WERI-Rb-1 (cell line): ENCODE results near the gene TSPEAR.

Source experiments
- DNase-seq: peaks from one replicate; pipeline ENCODE4 v3.0.0-alpha.2; 2020
- H3K27ac ChIP-seq: fragments of 250-450 bp; sonication (Bioruptor Pico); 2 replicates; pipeline ENCODE4 v1.5.1; 2020; ENCODE audit warnings: mild to moderate bottlenecking, moderate library complexity
- H3K27me3 ChIP-seq: fragments of 250-450 bp; sonication (Bioruptor Pico); 2 replicates; pipeline ENCODE4 v1.5.1; 2021; ENCODE audit warnings: mild to moderate bottlenecking, low read depth, moderate library complexity; ENCODE audit not compliant: insufficient read depth, severe bottlenecking
- H3K36me3 ChIP-seq: fragments of 250-450 bp; sonication (Bioruptor Pico); 2 replicates; pipeline ENCODE4 v1.5.1; 2020; ENCODE audit warnings: mild to moderate bottlenecking, moderate library complexity
- H3K4me3 ChIP-seq: 2 replicates; pipeline ENCODE4 v1.5.1; 2011; ENCODE audit warnings: low read depth, mild to moderate bottlenecking, control low read depth, low read length
- H3K9me3 ChIP-seq: fragments of 250-450 bp; sonication (Bioruptor Pico); 2 replicates; pipeline ENCODE4 v1.5.1; 2021; ENCODE audit warnings: mild to moderate bottlenecking, moderate library complexity; ENCODE audit not compliant: severe bottlenecking
- TF ChIP-seq, protein P1 (sequence below): IDR thresholded peaks from 2 replicates; pipeline ENCODE4 v1.5.1; 2011; ENCODE audit warnings: low read depth, mild to moderate bottlenecking, control low read depth, inconsistent platforms, low read length

TSPEAR gene

DNA sequence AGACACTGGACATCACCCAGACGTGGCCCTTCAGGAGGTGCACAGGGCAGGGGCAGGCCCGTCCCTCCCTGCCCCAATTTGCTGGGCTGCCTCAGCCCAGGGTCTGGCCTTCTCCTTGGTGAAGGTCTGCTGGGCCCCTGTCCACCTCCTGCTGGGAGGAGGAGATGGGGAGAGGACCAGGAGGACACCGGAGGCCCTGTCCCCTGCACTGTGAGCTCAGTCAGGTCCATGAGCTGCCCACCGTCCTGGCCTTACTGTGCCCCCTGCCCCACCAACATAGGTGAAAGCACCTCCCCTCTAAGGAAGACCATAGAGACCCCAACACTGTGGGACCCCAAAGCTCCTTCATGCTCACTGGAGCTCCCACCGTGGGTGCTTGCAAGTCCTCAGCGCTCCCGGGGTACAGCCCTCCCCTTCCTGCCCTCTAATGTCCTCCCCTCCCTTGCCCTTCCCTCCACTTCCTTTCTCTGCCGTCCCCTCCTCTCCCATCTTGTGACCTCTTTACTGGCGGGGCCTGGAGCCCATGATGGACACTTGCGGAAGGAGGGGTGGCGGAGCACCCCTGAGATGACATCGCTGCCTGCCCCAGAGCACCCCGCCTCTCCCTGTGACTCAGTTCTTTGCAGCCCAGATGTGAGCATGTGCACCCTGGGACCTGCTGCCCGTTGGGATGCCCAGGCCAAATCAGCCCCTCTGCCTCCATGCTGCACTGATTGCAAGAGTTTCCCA lies 251.5 kb downstream of the TSPEAR start:
- no peak for DNase-seq
- Histone ChIP-seq H3K4me3 (no peak overlapping the region), H3K9me3 (no peaks in the 10 kb centered on the region), H3K27ac (no peak overlapping the region), H3K27me3 (no peaks in the 10 kb centered on the region), H3K36me3 (peaks cover 7% of the 10 kb centered on the region)
- TF ChIP-seq, protein P1, sequence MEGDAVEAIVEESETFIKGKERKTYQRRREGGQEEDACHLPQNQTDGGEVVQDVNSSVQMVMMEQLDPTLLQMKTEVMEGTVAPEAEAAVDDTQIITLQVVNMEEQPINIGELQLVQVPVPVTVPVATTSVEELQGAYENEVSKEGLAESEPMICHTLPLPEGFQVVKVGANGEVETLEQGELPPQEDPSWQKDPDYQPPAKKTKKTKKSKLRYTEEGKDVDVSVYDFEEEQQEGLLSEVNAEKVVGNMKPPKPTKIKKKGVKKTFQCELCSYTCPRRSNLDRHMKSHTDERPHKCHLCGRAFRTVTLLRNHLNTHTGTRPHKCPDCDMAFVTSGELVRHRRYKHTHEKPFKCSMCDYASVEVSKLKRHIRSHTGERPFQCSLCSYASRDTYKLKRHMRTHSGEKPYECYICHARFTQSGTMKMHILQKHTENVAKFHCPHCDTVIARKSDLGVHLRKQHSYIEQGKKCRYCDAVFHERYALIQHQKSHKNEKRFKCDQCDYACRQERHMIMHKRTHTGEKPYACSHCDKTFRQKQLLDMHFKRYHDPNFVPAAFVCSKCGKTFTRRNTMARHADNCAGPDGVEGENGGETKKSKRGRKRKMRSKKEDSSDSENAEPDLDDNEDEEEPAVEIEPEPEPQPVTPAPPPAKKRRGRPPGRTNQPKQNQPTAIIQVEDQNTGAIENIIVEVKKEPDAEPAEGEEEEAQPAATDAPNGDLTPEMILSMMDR, result no peak

- H3K9me3 ChIP-seq, result peaks cover 4% of the 10 kb centered on the region
- H3K36me3 ChIP-seq, result peaks cover 7% of the 10 kb centered on the region
- DNase-seq, result peak; percentile 7
- no peak overlapping the region for H3K27ac ChIP-seq
- H3K27me3 ChIP-seq, result no peaks in the 10 kb centered on the region
- TF ChIP-seq, protein P1, result no peak
- H3K4me3 ChIP-seq, result no peak overlapping the region
Measured at GRCh38 chr21:44458971-44459711, 252.2 kb downstream of the TSPEAR start.

GRCh38 chr21:44456915-44457736 lies 254.2 kb downstream of the TSPEAR start:
- Histone ChIP-seq H3K9me3 (peaks cover 12% of the 10 kb centered on the region), H3K4me3 (no peak overlapping the region), H3K27me3 (no peaks in the 10 kb centered on the region), H3K27ac (no peak overlapping the region), H3K36me3 (peaks cover 7% of the 10 kb centered on the region)
- TF ChIP-seq, protein P1, result no peak
- no peak for DNase-seq

- TF ChIP-seq, protein P1, result no peak
- Histone ChIP-seq H3K27ac (no peak overlapping the region), H3K4me3 (peak overlapping the region; percentile 52), H3K36me3 (peaks cover 7% of the 10 kb centered on the region), H3K27me3 (no peaks in the 10 kb centered on the region), H3K9me3 (peaks cover 12% of the 10 kb centered on the region)
- no peak for DNase-seq
Measured at GRCh38 chr21:44456214-44456914, 255.0 kb downstream of the TSPEAR start.

GRCh38 chr21:44455524-44456213 lies 255.7 kb downstream of the TSPEAR start:
- Histone ChIP-seq H3K4me3 (peak overlapping the region; percentile 52), H3K27me3 (no peaks in the 10 kb centered on the region), H3K27ac (peak overlapping the region; percentile 21), H3K9me3 (peaks cover 12% of the 10 kb centered on the region), H3K36me3 (peaks cover 7% of the 10 kb centered on the region)
- TF ChIP-seq, protein P1, result peak; percentile 81
- peak; percentile 64 for DNase-seq
